ENCODE results near the gene CCDC93. TPM values are rescaled to one million over a fixed set of nuclear protein-coding genes. Genes with fewer than 3 reads are reported as not detected.
A peak's percentile ranks its signal among the peaks of the same experiment; 100 is the strongest.

Gene CCDC93
- total and polyA plus RNA-seq, 9 donors = 10.3 to 33.8 (median 25.4) TPM

- intact Hi-C loops (cut with DNase I) = no loop called here
- no peak overlapping the region for H3K27ac ChIP-seq
- peak in 2 of 5 donors; percentile 27 to 29 for DNase-seq
- no peaks in the 10 kb centered on the region for H3K9me3 ChIP-seq
- H3K27me3 ChIP-seq = no peaks in the 10 kb centered on the region
- no peaks in the 10 kb centered on the region for H3K4me1 ChIP-seq (ENCODE audit: insufficient read depth)
- TF ChIP-seq EP300 (IDR thresholded peaks at IDR 0.05) = no peak
- TF ChIP-seq, protein P1, sequence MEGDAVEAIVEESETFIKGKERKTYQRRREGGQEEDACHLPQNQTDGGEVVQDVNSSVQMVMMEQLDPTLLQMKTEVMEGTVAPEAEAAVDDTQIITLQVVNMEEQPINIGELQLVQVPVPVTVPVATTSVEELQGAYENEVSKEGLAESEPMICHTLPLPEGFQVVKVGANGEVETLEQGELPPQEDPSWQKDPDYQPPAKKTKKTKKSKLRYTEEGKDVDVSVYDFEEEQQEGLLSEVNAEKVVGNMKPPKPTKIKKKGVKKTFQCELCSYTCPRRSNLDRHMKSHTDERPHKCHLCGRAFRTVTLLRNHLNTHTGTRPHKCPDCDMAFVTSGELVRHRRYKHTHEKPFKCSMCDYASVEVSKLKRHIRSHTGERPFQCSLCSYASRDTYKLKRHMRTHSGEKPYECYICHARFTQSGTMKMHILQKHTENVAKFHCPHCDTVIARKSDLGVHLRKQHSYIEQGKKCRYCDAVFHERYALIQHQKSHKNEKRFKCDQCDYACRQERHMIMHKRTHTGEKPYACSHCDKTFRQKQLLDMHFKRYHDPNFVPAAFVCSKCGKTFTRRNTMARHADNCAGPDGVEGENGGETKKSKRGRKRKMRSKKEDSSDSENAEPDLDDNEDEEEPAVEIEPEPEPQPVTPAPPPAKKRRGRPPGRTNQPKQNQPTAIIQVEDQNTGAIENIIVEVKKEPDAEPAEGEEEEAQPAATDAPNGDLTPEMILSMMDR (IDR thresholded peaks at IDR 0.05) = peak in 2 of 3 donors; percentile 25 to 34
- no peaks in the 10 kb centered on the region for H3K36me3 ChIP-seq
- 32 to 36% (median 36%) methylated on average over 4 of the region's 4 CpGs for WGBS, 3 donors
- no peak overlapping the region for H3K4me3 ChIP-seq
Observed at GRCh38 chr2:118032169-118033013, 18.5 kb upstream of the CCDC93 start.

- Histone ChIP-seq H3K4me3 (no peak overlapping the region), H3K27ac (no peak overlapping the region), H3K36me3 (no peaks in the 10 kb centered on the region), H3K9me3 (no peaks in the 10 kb centered on the region), H3K4me1 (ENCODE audit: insufficient read depth) (no peaks in the 10 kb centered on the region), H3K27me3 (no peaks in the 10 kb centered on the region)
- TF ChIP-seq, protein P1 (IDR thresholded peaks at IDR 0.05) = no peak
- TF ChIP-seq EP300 (IDR thresholded peaks at IDR 0.05) = no peak
- no peak for TF ChIP-seq POLR2A (IDR thresholded peaks at IDR 0.05)
- no peak for DNase-seq
- intact Hi-C loops (cut with DNase I) = no loop called here
Observed at GRCh38 chr2:118031566-118031965, 17.7 kb upstream of the CCDC93 start.

DNA sequence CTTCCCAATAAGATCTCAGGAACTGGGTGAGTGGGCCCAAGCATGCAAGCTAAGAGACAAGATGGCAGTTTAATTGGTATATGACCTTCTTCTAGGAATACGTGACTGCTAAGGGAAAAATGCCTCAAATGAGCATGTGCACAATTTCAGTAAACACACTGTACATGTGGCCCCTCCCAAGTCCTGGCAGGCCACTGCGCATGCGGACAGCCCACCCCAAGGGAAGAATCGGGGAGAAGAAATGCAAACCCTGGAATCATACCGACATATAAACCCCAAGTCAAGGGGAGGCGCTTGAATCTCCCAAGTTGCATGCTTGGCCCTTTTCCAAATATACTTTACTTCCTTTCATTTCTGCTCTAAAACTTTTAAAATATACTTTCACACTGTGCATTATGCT is 15.2 kb upstream of the CCDC93 start:
- Histone ChIP-seq H3K9me3 (no peaks in the 10 kb centered on the region), H3K4me1 (ENCODE audit: insufficient read depth) (no peaks in the 10 kb centered on the region), H3K27me3 (no peaks in the 10 kb centered on the region), H3K4me3 (no peak overlapping the region), H3K27ac (no peak overlapping the region), H3K36me3 (no peaks in the 10 kb centered on the region)
- 86 to 96% (median 88%) methylated on average over 6 of the region's 6 CpGs for WGBS, 3 donors
- TF ChIP-seq POLR2A (IDR thresholded peaks at IDR 0.05) = no peak
- intact Hi-C loops (cut with DNase I) = no loop called here
- DNase-seq = no peak

DNA sequence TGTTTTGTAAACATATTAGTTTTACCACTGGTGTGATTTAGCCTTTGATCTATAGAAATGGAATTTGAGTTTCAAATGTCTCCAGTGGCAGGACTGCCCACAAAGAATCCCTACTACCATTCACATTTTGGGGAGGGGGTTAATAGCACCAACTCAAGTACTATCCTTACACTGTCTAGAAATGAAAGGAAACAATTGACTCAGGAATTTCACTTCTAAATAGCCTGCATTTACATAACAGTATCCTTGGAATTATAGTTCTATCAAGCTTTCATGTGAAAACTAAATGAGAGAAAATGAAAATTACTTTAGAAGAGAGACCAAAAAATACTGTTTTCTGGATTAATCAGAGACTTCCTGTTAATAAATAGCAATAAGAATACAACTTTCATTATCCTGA is 7.5 kb upstream of the CCDC93 start:
- TF ChIP-seq POLR2A (IDR thresholded peaks at IDR 0.05) = no peak
- TF ChIP-seq, protein P1 (IDR thresholded peaks at IDR 0.05) = no peak
- TF ChIP-seq EP300 (IDR thresholded peaks at IDR 0.05) = no peak
- no peaks in the 10 kb centered on the region for H3K27me3 ChIP-seq
- DNase-seq = no peak
- no peaks in the 10 kb centered on the region for H3K4me1 ChIP-seq (ENCODE audit: insufficient read depth)
- H3K9me3 ChIP-seq = no peaks in the 10 kb centered on the region
- H3K4me3 ChIP-seq = no peak overlapping the region
- H3K36me3 ChIP-seq = no peaks in the 10 kb centered on the region
- H3K27ac ChIP-seq = no peak overlapping the region
- intact Hi-C loops (cut with DNase I) = no loop called here

GRCh38 chr2:118019821-118020220 is 6.0 kb upstream of the CCDC93 start:
- Histone ChIP-seq H3K4me3 (no peak overlapping the region), H3K36me3 (no peaks in the 10 kb centered on the region), H3K4me1 (ENCODE audit: insufficient read depth) (peaks cover under 1% of the 10 kb centered on the region), H3K27me3 (no peaks in the 10 kb centered on the region), H3K27ac (no peak overlapping the region), H3K9me3 (no peaks in the 10 kb centered on the region)
- DNase-seq = no peak
- intact Hi-C loops (cut with DNase I) = no loop called here
- WGBS, 3 donors = 69 to 72% (median 71%) methylated on average over 1 of the region's 1 CpG
- TF ChIP-seq EP300 (IDR thresholded peaks at IDR 0.05) (no peak), POLR2A (IDR thresholded peaks at IDR 0.05) (no peak)
- TF ChIP-seq, protein P1 (IDR thresholded peaks at IDR 0.05) = no peak

Data from ovary (tissue), 9 donors.